Prostate gland (tissue), 2 donors: ENCODE results near the gene ARMH3.

Experiments used
- POLR2A ChIP-seq: fragments of 450-650 bp; IDR thresholded peaks from one replicate; pipeline ENCODE4 v1.6.1; 2016; ENCODE audit warnings: antibody characterized with exemption, mild to moderate bottlenecking
- POLR2AphosphoS5 ChIP-seq: sonication (generic); formaldehyde crosslinking; IDR thresholded peaks from one replicate; pipeline ENCODE4 v1.6.1; 2017; ENCODE audit warnings: antibody characterized with exemption
- TF ChIP-seq, protein P1 (sequence below), 4 experiments: fragments of 200-600 bp in 2 of 4; fragments of 450-650 bp in 2 of 4; sonication (generic) in 2 of 4; IDR thresholded peaks; 1 replicate in 3 of 4; 2 replicates in 1 of 4; pipeline ENCODE4 v1.5.1; 2016 to 2019; ENCODE audit warnings: antibody characterized with exemption in 4 of 4, mild to moderate bottlenecking in 2 of 4, moderate library complexity in 2 of 4

DNA sequence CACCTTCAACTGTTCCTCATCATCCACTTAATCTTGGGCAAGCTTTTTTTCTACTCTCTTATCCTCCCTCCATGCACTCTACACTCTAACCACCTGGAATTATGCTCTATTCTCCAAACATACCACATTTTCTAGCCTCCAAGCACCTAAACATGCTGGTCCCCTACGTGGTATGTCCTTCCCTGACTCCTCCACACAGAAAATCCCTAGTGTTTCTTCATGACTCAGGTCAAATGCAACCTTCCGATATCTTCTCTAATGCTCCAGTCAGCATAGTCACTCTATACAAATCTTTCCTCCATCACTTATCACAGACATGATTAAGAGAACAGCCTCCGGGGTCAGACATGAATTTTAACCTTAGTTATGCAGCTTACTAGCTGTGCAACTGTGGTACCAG, 68.8 kb downstream of the ARMH3 start:
- TF ChIP-seq POLR2AphosphoS5 (no peak), POLR2A (no peak)
- TF ChIP-seq, protein P1, sequence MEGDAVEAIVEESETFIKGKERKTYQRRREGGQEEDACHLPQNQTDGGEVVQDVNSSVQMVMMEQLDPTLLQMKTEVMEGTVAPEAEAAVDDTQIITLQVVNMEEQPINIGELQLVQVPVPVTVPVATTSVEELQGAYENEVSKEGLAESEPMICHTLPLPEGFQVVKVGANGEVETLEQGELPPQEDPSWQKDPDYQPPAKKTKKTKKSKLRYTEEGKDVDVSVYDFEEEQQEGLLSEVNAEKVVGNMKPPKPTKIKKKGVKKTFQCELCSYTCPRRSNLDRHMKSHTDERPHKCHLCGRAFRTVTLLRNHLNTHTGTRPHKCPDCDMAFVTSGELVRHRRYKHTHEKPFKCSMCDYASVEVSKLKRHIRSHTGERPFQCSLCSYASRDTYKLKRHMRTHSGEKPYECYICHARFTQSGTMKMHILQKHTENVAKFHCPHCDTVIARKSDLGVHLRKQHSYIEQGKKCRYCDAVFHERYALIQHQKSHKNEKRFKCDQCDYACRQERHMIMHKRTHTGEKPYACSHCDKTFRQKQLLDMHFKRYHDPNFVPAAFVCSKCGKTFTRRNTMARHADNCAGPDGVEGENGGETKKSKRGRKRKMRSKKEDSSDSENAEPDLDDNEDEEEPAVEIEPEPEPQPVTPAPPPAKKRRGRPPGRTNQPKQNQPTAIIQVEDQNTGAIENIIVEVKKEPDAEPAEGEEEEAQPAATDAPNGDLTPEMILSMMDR (IDR thresholded peaks at IDR 0.05) = no peak
